GM21423 (cell line): ENCODE results near the gene SMARCAL1.

ENCODE experiments used
- ATAC-seq: cut with Tn5 transposase; IDR thresholded peaks from one replicate; pipeline ENCODE4 v1.9.1; 2021; ENCODE audit warnings: mild to moderate bottlenecking, moderate library complexity; ENCODE audit not compliant: unreplicated experiment

The SMARCAL1 gene

GRCh38 chr2:216522892-216523502, 110.7 kb downstream of the SMARCAL1 start:
- ATAC-seq = no peak

- ATAC-seq = no peak
Measured at GRCh38 chr2:216525972-216526371, 113.7 kb downstream of the SMARCAL1 start.

- no peak for ATAC-seq
Measured at GRCh38 chr2:216526939-216527338, 114.7 kb downstream of the SMARCAL1 start.

GRCh38 chr2:216527600-216527999, 115.3 kb downstream of the SMARCAL1 start:
- ATAC-seq = no peak

- no peak for ATAC-seq
Measured at GRCh38 chr2:216532562-216532961, 120.3 kb downstream of the SMARCAL1 start.
